Erythroblast (primary cell): ENCODE measurements around the gene ITGA5.

Source experiments
- GATA1 ChIP-seq: IDR thresholded peaks from 2 replicates; pipeline ENCODE4 v1.6.1; 2011; ENCODE audit warnings: low read depth, mild to moderate bottlenecking, control low read depth, low read length, moderate library complexity
- POLR2A ChIP-seq: IDR thresholded peaks from 2 replicates; pipeline ENCODE4 v1.6.1; 2011; ENCODE audit warnings: mild to moderate bottlenecking, low read length

GRCh38 chr12:54389607-54390175, 29.4 kb downstream of the ITGA5 start:
- TF ChIP-seq POLR2A, result no peak
- TF ChIP-seq GATA1, result no peak
